ENCODE data around the gene AUH. TPM values are rescaled to one million over a fixed set of nuclear protein-coding genes. Genes with fewer than 3 reads are reported as not detected.

Gene AUH
- total RNA-seq, 1 donor from 2014 or later: 28.5 TPM

DNA sequence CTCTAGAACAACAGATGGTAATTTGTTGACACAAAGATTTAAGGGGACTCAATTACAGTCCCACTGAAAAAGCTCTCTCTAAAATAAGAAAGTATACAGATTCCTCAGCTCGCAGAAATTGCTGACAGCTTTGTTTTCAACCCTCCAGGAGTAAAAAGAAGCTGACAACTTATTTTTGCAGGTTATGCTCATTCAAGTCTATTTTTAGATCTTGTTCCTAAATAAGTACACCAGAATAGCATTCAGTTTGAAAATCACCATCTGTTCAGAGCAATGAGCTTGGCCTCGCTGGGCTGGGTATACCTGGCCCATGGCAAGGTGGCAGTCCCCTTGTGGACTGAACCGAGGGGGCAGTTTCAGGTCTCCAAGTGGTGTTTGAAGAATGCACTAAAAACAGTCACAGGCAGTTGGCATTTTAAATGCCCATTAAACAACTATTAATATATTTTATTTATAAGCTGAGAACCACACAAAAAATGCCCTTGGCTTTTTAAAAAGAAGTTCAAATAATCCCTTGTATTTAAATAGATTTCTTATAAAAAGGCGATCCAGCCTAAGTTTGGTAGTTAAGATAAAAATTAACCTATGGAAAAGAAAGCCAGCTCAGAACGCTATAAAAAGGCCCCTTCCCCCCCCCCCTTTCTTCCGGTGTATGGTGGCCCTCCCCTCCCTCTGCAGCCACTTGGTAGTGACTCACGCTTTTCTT is 169.2 kb downstream of the AUH start:
- TF ChIP-seq CTCF (IDR thresholded peaks at IDR 0.05; ENCODE audit: partially characterized antibody, unreplicated experiment): no peak
- H3K4me3 Mint-ChIP-seq (ENCODE audit: unreplicated experiment): peak overlapping the region; percentile 88
- H3K36me3 Mint-ChIP-seq (ENCODE audit: unreplicated experiment): peaks cover 6% of the 10 kb centered on the region
- peak overlapping the region; percentile 56 for H3K27ac Mint-ChIP-seq (ENCODE audit: unreplicated experiment)
- peaks cover 6% of the 10 kb centered on the region for H3K27me3 Mint-ChIP-seq (ENCODE audit: unreplicated experiment)
- H3K4me1 Mint-ChIP-seq (ENCODE audit: low read depth, unreplicated experiment): peaks cover 19% of the 10 kb centered on the region
- DNase-seq: no peak
- H3K9me3 Mint-ChIP-seq (ENCODE audit: unreplicated experiment): no peaks in the 10 kb centered on the region

GRCh38 chr9:91191411-91192380 is 170.0 kb downstream of the AUH start:
- peak overlapping the region; percentile 71 for H3K4me3 Mint-ChIP-seq (ENCODE audit: unreplicated experiment)
- peaks cover 6% of the 10 kb centered on the region for H3K36me3 Mint-ChIP-seq (ENCODE audit: unreplicated experiment)
- H3K4me1 Mint-ChIP-seq (ENCODE audit: low read depth, unreplicated experiment): peaks cover 19% of the 10 kb centered on the region
- H3K9me3 Mint-ChIP-seq (ENCODE audit: unreplicated experiment): no peaks in the 10 kb centered on the region
- H3K27ac Mint-ChIP-seq (ENCODE audit: unreplicated experiment): peak overlapping the region; percentile 56
- DNase-seq: no peak
- H3K27me3 Mint-ChIP-seq (ENCODE audit: unreplicated experiment): peaks cover 6% of the 10 kb centered on the region
- TF ChIP-seq CTCF (IDR thresholded peaks at IDR 0.05; ENCODE audit: partially characterized antibody, unreplicated experiment): no peak

GRCh38 chr9:91190062-91190461 is 171.7 kb downstream of the AUH start:
- DNase-seq: no peak
- Mint-ChIP-seq H3K36me3 (ENCODE audit: unreplicated experiment) (peaks cover 6% of the 10 kb centered on the region), H3K27ac (ENCODE audit: unreplicated experiment) (no peak overlapping the region), H3K27me3 (ENCODE audit: unreplicated experiment) (peaks cover 6% of the 10 kb centered on the region), H3K9me3 (ENCODE audit: unreplicated experiment) (no peaks in the 10 kb centered on the region), H3K4me3 (ENCODE audit: unreplicated experiment) (no peak overlapping the region), H3K4me1 (ENCODE audit: low read depth, unreplicated experiment) (peaks cover 19% of the 10 kb centered on the region)
- TF ChIP-seq CTCF (IDR thresholded peaks at IDR 0.05; ENCODE audit: partially characterized antibody, unreplicated experiment): no peak

DNA sequence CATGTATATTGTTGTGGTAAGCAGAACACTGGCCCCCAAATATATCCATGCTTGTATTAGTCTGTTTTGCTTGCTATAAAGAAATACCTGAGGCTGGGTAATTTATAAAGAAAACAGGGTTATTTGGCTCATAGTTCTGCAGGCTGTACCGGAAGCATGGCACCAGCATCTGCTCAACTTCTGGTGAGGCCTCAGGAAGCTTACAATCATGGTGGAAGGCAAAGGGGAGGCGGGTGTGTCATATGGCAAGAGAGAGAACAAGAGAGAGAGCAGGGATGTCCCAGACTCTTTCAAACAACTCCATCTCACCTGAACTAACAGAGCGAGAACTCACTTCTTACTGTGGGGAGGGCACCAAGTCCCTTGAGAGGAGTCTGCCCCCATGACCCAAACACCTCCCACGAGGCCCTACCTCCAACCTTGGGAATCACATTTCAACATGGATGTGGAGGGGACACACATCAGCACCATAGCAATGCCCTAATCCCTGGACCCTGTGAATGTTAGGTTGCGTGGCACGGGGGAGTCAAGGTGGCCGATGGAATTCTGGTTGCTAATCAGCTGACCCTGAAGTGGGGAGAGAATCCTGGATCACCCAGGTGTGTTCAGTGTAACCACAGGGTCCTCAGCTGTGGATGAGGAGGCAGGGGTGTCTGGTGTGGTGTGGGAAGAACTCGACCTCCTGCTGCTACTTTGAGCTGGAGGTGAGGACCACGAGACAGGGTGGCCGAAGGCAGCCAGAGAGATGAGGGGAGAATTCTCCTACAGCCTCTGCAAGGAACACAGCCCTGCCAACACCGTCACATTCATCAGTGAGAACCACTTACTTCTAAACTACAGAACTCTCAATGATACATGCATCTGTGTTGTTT is 172.8 kb downstream of the AUH start:
- Mint-ChIP-seq H3K9me3 (ENCODE audit: unreplicated experiment) (no peaks in the 10 kb centered on the region), H3K4me3 (ENCODE audit: unreplicated experiment) (no peak overlapping the region), H3K27me3 (ENCODE audit: unreplicated experiment) (peaks cover 6% of the 10 kb centered on the region), H3K36me3 (ENCODE audit: unreplicated experiment) (peaks cover 6% of the 10 kb centered on the region), H3K27ac (ENCODE audit: unreplicated experiment) (no peak overlapping the region), H3K4me1 (ENCODE audit: low read depth, unreplicated experiment) (peaks cover 19% of the 10 kb centered on the region)
- no peak for TF ChIP-seq CTCF (IDR thresholded peaks at IDR 0.05; ENCODE audit: partially characterized antibody, unreplicated experiment)
- DNase-seq: no peak
